HK-2 (cell line): Measurements from ENCODE around the gene DNASE2.
"Not testable (repeated sequence)": the region's sequence is repeated elsewhere in the genome, so short reads cannot be mapped to it uniquely, and the experiment has no call there.

ENCODE experiments used
- DNase-seq: peaks from one replicate; pipeline ENCODE4 v3.0.0-alpha.2; 2018; ENCODE audit not compliant: unreplicated experiment

Gene DNASE2

GRCh38 chr19:12864143-12864542 lies 17.1 kb downstream of the DNASE2 start:
- DNase-seq, result no peak

DNA sequence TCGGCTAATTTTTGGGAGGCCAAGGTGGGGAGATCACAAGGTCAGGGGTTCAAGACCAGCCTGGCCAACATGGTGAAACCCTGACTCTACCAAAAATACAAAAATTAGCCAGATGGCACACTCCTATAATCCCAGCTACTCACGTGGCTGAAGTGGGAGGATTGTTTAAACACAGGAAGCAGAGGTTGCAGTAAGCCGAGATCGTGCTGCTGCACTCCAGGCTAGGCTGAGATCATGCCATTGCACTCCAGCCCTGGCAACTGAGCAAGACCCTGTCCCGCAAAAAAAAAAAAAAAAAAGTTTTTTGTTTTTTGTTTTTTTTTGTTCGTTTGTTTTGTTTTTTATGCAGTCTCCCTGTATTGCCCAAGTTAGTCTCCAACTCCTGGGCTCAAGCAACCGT lies 21.7 kb downstream of the DNASE2 start:
- DNase-seq, result no peak

GRCh38 chr19:12858041-12858928 lies 23.0 kb downstream of the DNASE2 start:
- no peak for DNase-seq

DNA sequence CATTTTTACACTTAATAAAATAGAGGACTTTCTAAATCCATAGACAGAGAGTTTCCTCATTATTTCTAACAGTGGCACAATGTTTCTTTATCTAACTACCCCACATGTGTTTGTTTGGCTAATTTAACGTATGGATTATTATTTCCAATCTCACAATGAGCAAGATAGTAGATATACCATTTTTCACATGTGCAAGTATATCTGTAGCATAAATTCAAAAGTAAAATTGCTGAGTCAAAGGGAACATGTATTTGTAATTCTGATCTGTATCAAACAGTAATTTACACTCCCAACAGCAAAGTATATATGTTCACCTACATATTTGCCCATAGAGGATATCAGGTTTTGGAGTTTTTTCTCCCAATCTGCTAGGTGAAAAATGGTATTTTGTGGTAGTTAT lies 24.6 kb downstream of the DNASE2 start:
- DNase-seq, result no peak

DNA sequence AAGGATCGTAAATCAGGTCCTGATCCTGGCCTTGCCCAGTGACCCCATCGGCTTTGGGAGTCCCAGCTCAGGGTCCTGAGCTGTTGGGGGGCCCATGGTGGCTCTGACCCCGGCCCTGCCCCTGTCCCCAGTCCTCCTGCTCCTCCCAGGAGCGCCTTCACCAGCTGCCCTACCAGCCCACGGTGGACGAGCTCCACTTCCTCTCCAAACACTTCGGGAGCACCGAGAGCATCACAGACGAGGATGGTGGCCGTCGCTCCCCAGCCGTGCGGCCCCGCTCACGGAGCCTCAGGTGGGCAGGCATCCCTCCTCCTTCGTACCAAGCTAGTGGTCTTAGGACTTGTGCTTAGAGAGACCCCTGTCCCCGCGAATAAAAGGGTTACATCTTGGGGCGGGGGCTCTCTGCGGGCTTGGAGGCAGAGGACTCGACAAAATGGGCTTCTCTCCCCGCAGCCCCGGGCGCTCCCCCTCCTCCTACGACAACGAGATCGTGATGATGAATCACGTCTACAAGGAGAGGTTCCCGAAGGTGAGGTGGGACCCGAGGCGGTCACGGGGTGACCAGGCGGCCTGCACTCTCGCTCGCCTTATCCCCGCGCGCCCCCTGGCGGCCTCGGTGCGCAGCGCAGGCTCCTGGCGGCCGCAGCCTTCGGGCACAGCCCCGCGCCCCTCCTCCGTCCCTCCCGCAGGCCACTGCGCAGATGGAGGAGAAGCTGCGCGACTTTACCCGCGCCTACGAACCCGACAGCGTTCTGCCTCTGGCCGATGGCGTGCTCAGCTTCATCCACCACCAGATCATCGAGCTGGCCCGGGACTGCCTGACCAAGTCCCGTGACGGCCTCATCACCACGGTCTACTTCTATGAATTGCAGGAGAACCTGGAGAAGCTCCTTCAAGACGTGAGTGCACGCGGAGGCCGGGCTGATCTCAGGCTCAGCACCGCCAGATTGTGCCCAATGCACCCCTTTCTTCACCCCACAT lies 33.8 kb downstream of the DNASE2 start:
- peak; percentile 93 for DNase-seq

- DNase-seq, result not testable (repeated sequence)
Measured at GRCh38 chr19:12846613-12847012, 34.6 kb downstream of the DNASE2 start.

GRCh38 chr19:12843999-12844732 lies 37.1 kb downstream of the DNASE2 start:
- no peak for DNase-seq

DNA sequence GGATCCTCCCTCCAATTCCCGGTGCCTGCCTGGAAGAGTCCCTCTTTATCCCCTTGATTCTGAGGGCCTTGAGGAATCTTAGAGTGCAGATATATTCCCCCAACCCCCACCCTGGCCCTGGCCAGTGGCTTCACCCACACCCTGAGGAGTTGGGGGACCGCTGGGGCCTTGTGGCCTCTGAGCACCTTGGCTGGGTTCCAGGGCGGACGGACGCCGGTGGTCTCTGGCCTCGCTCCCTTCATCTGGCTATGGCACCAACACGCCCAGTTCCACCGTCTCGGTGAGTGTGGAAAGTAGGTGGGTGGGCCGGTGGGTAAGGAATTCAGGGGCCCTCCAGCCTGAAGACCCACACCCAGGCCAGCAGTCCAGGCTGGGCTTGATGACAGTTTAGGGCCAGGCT lies 37.9 kb downstream of the DNASE2 start:
- no peak for DNase-seq

DNA sequence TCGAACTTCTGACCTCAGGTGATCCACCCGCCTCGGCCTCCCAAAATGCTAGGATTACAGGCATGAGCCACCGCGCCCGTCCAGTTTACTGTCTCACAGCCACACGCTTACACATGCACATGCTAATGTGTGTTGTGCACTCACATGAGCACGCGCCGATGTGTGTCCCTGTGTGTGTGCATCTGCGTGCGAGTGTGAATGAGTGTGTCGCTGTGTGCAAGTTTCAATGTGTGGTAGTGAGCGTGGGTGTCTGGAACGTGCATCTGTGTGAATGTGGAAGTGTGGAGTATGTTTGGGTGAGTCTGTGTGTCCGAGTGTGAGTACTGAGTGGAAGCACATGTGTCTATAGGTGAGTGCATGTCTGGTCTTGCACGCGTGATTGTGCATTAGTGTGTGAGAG lies 38.7 kb downstream of the DNASE2 start:
- DNase-seq, result no peak

GRCh38 chr19:12841094-12841493 lies 40.2 kb downstream of the DNASE2 start:
- no peak for DNase-seq

DNA sequence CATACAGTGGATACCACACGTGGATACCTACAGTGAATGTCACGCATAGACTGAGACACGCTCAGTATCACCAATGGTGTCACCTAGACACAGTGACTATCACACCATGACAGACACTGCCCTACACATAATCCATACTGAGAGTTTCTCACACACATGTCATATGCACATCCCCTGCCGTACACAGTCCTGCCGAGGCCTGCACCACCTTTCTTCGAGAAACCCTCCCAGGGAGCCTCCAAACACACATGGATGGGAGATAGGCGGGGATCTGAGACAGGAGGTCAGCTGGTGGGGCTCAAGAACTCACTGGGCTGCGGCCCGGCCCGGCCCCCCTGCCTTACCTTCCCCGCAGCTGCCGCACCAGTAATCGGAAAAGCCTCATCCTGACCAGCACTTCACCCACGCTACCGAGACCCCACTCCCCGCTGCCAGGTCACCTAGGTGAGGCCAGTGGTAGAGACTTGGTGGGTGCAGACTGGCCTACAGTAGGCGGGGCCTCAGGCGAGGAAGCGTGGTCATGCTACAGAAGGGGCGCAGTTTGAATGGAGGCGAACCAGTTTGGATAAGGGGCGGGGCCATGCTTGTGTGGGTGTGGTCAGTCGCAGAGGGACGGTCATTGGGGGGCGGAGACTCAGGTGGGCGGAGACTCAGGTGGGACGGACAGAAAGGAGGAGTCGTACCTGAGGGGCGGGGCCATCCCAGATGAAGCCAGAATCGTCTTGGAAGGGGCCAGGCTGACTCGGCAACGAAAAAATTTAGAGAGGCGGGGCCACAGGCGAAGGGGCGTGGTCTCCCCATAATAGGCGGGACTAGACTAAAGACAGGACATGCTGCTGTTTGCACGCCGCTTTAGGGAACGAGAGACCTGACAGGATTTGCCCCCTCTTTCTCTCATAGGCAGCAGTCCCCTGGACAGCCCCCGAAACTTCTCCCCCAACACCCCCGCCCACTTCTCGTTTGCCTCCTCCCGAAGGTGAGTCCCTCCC lies 40.9 kb downstream of the DNASE2 start:
- no peak for DNase-seq

GRCh38 chr19:12838886-12839756 lies 42.1 kb downstream of the DNASE2 start:
- no peak for DNase-seq

DNA sequence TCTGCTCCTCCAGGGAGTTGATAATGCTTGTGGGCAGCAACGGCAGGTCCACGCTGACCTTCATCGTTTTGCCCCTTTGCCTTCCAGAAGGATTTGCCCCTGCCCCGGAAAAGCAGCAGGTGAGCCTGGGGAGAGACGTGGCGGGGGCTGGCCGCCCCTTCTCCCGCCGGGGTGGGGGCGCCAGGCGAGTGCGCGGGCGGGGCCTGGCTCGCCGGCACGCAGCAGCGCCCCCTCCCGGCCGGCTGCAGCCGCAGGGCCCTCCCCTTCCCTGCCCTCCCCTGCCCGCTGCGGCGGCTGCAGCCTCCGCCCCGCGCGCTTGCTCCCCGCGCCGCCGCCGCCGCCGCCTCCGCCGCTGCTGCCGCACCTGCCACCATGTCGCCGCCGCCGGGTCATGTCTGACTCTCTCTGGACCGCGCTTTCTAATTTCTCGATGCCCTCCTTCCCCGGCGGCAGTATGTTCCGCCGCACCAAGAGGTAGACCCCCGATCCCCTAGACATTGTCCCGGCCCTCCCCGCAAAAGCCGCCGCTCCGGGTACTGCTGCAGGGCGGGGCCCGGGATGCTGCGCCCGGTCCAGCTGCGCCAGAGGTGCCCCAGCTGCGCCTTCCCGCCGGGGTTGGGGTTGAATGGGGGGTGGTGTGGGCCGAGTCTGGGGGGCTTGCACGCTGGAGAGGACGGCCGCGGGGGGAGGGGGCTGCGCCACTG lies 42.9 kb downstream of the DNASE2 start, which contains the start of gene MAST1:
TSS of gene MAST1 (plus strand) at position 334 of the 704 bp plus-strand sequence. CDS start at position 392, 58 bp downstream.
- peak; percentile 51 for DNase-seq

GRCh38 chr19:12837225-12837624 lies 44.0 kb downstream of the DNASE2 start:
- no peak for DNase-seq

GRCh38 chr19:12836529-12836863 lies 44.8 kb downstream of the DNASE2 start:
- no peak for DNase-seq

GRCh38 chr19:12834976-12835757 lies 46.1 kb downstream of the DNASE2 start:
- no peak for DNase-seq

DNA sequence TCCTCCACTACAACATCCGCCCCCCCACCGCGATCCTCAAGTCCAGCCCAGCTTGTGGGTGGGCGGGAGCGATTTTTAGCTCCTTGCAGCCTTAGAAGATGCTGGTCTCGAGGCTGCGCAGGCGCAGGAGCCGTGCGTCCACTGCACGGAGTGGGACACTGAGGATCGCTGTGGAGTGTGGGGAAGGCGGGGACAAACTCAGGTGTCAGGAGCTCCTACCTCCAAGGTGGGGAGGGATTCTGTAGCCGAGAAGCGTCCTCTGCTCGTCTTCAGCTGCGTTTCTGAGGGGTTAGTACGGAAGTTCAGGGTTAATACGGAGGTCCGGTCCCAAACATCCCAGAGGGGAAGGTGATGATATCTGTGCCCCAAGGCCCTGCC lies 46.7 kb downstream of the DNASE2 start, which contains the start of gene RTBDN:
TSS of gene RTBDN (minus strand) at position 14 of the 378 bp plus-strand sequence. CDS start 4,600 bp downstream, outside the sequence.
- DNase-seq, result no peak
